Trophoblast cell (in vitro differentiated cells and primary cell): ENCODE data around the gene PIAS4.
A peak's percentile ranks its signal among the peaks of the same experiment; 100 is the strongest.

Experiments used
- DNase-seq, 2 donors: peaks; one replicate each; pipeline ENCODE4 v3.0.0-alpha.2; 2016
- H2AFZ ChIP-seq: 2 replicates; pipeline ENCODE4 v1.6.1; 2013; ENCODE audit warnings: low read length, moderate library complexity, mild to moderate bottlenecking; ENCODE audit not compliant: insufficient read depth, poor library complexity
- H2AK5ac ChIP-seq: 2 replicates; pipeline ENCODE4 v1.6.1; 2013; ENCODE audit warnings: mild to moderate bottlenecking, low read length
- H2BK120ac ChIP-seq: 2 replicates; pipeline ENCODE4 v1.6.1; 2013; ENCODE audit warnings: low read length, mild to moderate bottlenecking, moderate library complexity; ENCODE audit not compliant: insufficient read depth, poor library complexity
- H2BK12ac ChIP-seq: 2 replicates; pipeline ENCODE4 v1.6.1; 2013; ENCODE audit warnings: mild to moderate bottlenecking, low read length, moderate library complexity
- H2BK5ac ChIP-seq: 2 replicates; pipeline ENCODE4 v1.6.1; 2013; ENCODE audit warnings: low read length, low read depth, moderate library complexity, mild to moderate bottlenecking; ENCODE audit not compliant: poor library complexity
- H3K14ac ChIP-seq: 2 replicates; pipeline ENCODE4 v1.6.1; 2013; ENCODE audit warnings: mild to moderate bottlenecking, low read length
- H3K18ac ChIP-seq: 2 replicates; pipeline ENCODE4 v1.6.1; 2013; ENCODE audit warnings: mild to moderate bottlenecking, low read length
- H3K23ac ChIP-seq: 2 replicates; pipeline ENCODE4 v1.6.1; 2013; ENCODE audit warnings: low read length
- H3K27ac ChIP-seq: 2 replicates; pipeline ENCODE4 v1.5.1; 2013; ENCODE audit warnings: low read depth, mild to moderate bottlenecking, inconsistent platforms, low read length, moderate library complexity
- H3K27me3 ChIP-seq: 2 replicates; pipeline ENCODE4 v1.6.1; 2013; ENCODE audit warnings: inconsistent platforms, mild to moderate bottlenecking, low read length, moderate library complexity; ENCODE audit not compliant: insufficient read depth
- H3K36me3 ChIP-seq, 2 experiments: 1 replicate in 1 of 2; 2 replicates in 1 of 2; pipeline ENCODE4 v1.6.1; 2013; ENCODE audit warnings: low read length in 2 of 2, mild to moderate bottlenecking in 2 of 2, moderate library complexity in 1 of 2; ENCODE audit not compliant: insufficient read depth in 2 of 2, control insufficient read depth in 1 of 2
- H3K4ac ChIP-seq: 2 replicates; pipeline ENCODE4 v1.6.1; 2013; ENCODE audit warnings: low read depth, mild to moderate bottlenecking, low read length, moderate library complexity
- H3K4me1 ChIP-seq, 2 experiments: 1 replicate in 1 of 2; 2 replicates in 1 of 2; pipeline ENCODE4 v1.6.1; 2013; ENCODE audit warnings: low read length in 2 of 2, mild to moderate bottlenecking in 2 of 2, moderate library complexity in 1 of 2; ENCODE audit not compliant: insufficient read depth in 2 of 2, control insufficient read depth in 1 of 2
- H3K4me2 ChIP-seq: 2 replicates; pipeline ENCODE4 v1.6.1; 2013; ENCODE audit warnings: inconsistent platforms, mild to moderate bottlenecking, low read length, moderate library complexity
- H3K4me3 ChIP-seq: 2 replicates; pipeline ENCODE4 v1.5.1; 2013; ENCODE audit warnings: mild to moderate bottlenecking, low read depth, low read length, inconsistent platforms
- H3K79me1 ChIP-seq: one replicate; pipeline ENCODE4 v1.6.1; 2013; ENCODE audit warnings: low read length
- H3K79me2 ChIP-seq: 2 replicates; pipeline ENCODE4 v1.6.1; 2013; ENCODE audit warnings: low read length, mild to moderate bottlenecking; ENCODE audit not compliant: control insufficient read depth, insufficient read depth, poor library complexity
- H3K9ac ChIP-seq: 2 replicates; pipeline ENCODE4 v1.6.1; 2013; ENCODE audit warnings: mild to moderate bottlenecking, low read length
- H3K9me3 ChIP-seq: 2 replicates; pipeline ENCODE4 v1.6.1; 2013; ENCODE audit warnings: low read depth, mild to moderate bottlenecking, control low read depth, inconsistent platforms, low read length; ENCODE audit not compliant: insufficient read depth
- H4K12ac ChIP-seq: 2 replicates; pipeline ENCODE4 v1.6.1; 2013; ENCODE audit warnings: low read depth, mild to moderate bottlenecking, low read length, moderate library complexity
- H4K8ac ChIP-seq: 2 replicates; pipeline ENCODE4 v1.6.1; 2013; ENCODE audit warnings: low read depth, mild to moderate bottlenecking, low read length, moderate library complexity
- H4K91ac ChIP-seq: one replicate; pipeline ENCODE4 v1.6.1; 2013; ENCODE audit warnings: low read depth, mild to moderate bottlenecking, low read length, moderate library complexity
- WGBS: extraction: QIAGEN DNeasy Blood & Tissue Kit; methylation state at CpG from one replicate; pipeline ENCODE4 v1.1.7; 2013; ENCODE audit warnings: missing lambda C conversion rate; ENCODE audit not compliant: insufficient read length, insufficient coverage; ENCODE audit errors: extremely low coverage; 5-methylcytosine and 5-hydroxymethylcytosine counted together

Gene PIAS4

GRCh38 chr19:3970808-3971598, 36.5 kb upstream of the PIAS4 start, which contains the start of gene DAPK3:
DAPK3 (minus strand) TSS chr19:3971099; CDS start chr19:3969735, 1,364 bp downstream.
- peak within 1 kb of the TSS; percentile 97 for H2BK120ac ChIP-seq
- H4K12ac ChIP-seq, result peak within 1 kb of the TSS; percentile 92
- peak within 1 kb of the TSS; percentile 46 for H2BK12ac ChIP-seq
- peaks cover 33 to 36% of the 10 kb centered on the region in 2 experiments for H3K36me3 ChIP-seq
- peak within 1 kb of the TSS; percentile 98 for H3K27ac ChIP-seq
- DNase-seq, result peak; percentile 99
- peaks cover 2% of the 10 kb centered on the region for H3K9me3 ChIP-seq
- peak within 1 kb of the TSS; percentile 98 for H3K18ac ChIP-seq
- peak within 1 kb of the TSS; percentile 97 for H3K4me3 ChIP-seq
- peaks cover 36% of the 10 kb centered on the region for H3K79me2 ChIP-seq
- H3K23ac ChIP-seq, result no peak within 1 kb of the TSS
- peak within 1 kb of the TSS; percentile 83 for H3K4me2 ChIP-seq
- H4K91ac ChIP-seq, result peak within 1 kb of the TSS; percentile 98
- peak within 1 kb of the TSS; percentile 75 for H2AFZ ChIP-seq
- peak within 1 kb of the TSS; percentile 100 for H3K4ac ChIP-seq
- H3K27me3 ChIP-seq, result no peaks in the 10 kb centered on the region
- no CpG with 5 or more reads among the region's 73 CpGs for WGBS
- H3K9ac ChIP-seq, result peak within 1 kb of the TSS; percentile 99
- peaks cover 27% of the 10 kb centered on the region for H3K79me1 ChIP-seq
- H2BK5ac ChIP-seq, result peak within 1 kb of the TSS; percentile 98
- H3K14ac ChIP-seq, result peak within 1 kb of the TSS; percentile 100
- peak within 1 kb of the TSS; percentile 95 for H4K8ac ChIP-seq
- H3K4me1 ChIP-seq, result peaks cover 22 to 23% of the 10 kb centered on the region in 2 experiments
- H2AK5ac ChIP-seq, result peak within 1 kb of the TSS; percentile 100

- Histone ChIP-seq H3K4me3 (no peak overlapping the region), H2BK12ac (no peak overlapping the region), H3K23ac (no peak overlapping the region), H4K91ac (no peak overlapping the region), H3K36me3 (peaks cover 54 to 55% of the 10 kb centered on the region in 2 experiments), H4K12ac (no peak overlapping the region), H3K79me1 (peaks cover 7% of the 10 kb centered on the region), H2BK120ac (no peak overlapping the region), H3K4me1 (no peaks in the 10 kb centered on the region), H3K27me3 (no peaks in the 10 kb centered on the region), H4K8ac (no peak overlapping the region), H3K14ac (no peak overlapping the region), H3K4ac (no peak overlapping the region), H2AFZ (no peak overlapping the region), H3K18ac (no peak overlapping the region), H2BK5ac (no peak overlapping the region), H3K79me2 (peaks cover 7% of the 10 kb centered on the region), H3K4me2 (no peak overlapping the region), H3K9ac (no peak overlapping the region), H3K27ac (no peak overlapping the region), H3K9me3 (peaks cover 11% of the 10 kb centered on the region), H2AK5ac (no peak overlapping the region)
- no peak for DNase-seq
- no CpG with 5 or more reads among the region's 8 CpGs for WGBS
Measured at GRCh38 chr19:3975144-3975543, 32.4 kb upstream of the PIAS4 start.

GRCh38 chr19:3975637-3976087, 31.9 kb upstream of the PIAS4 start:
- H3K14ac ChIP-seq, result no peak overlapping the region
- no peaks in the 10 kb centered on the region for H3K27me3 ChIP-seq
- peaks cover 2% of the 10 kb centered on the region for H3K79me2 ChIP-seq
- no peak overlapping the region for H3K23ac ChIP-seq
- no peak overlapping the region for H4K12ac ChIP-seq
- peaks cover 2% of the 10 kb centered on the region for H3K79me1 ChIP-seq
- H2AK5ac ChIP-seq, result no peak overlapping the region
- no CpG with 5 or more reads among the region's 14 CpGs for WGBS
- H4K91ac ChIP-seq, result no peak overlapping the region
- peaks cover 59 to 60% of the 10 kb centered on the region in 2 experiments for H3K36me3 ChIP-seq
- no peak overlapping the region for H2BK5ac ChIP-seq
- no peak overlapping the region for H3K4me3 ChIP-seq
- no peak overlapping the region for H3K4ac ChIP-seq
- H2BK120ac ChIP-seq, result no peak overlapping the region
- H3K18ac ChIP-seq, result no peak overlapping the region
- H3K4me2 ChIP-seq, result no peak overlapping the region
- peak in 1 of 2 donors; percentile 56 for DNase-seq
- no peak overlapping the region for H2BK12ac ChIP-seq
- no peak overlapping the region for H3K27ac ChIP-seq
- H3K4me1 ChIP-seq, result no peaks in the 10 kb centered on the region
- H3K9me3 ChIP-seq, result peaks cover 11% of the 10 kb centered on the region
- H2AFZ ChIP-seq, result no peak overlapping the region
- H3K9ac ChIP-seq, result peak overlapping the region; percentile 4
- no peak overlapping the region for H4K8ac ChIP-seq

GRCh38 chr19:3976495-3977241, 30.9 kb upstream of the PIAS4 start:
- Histone ChIP-seq H2BK120ac (no peak overlapping the region), H2BK5ac (no peak overlapping the region), H3K9me3 (peaks cover 11% of the 10 kb centered on the region), H3K4me1 (no peaks in the 10 kb centered on the region), H3K79me1 (no peaks in the 10 kb centered on the region), H3K4me3 (no peak overlapping the region), H2AFZ (no peak overlapping the region), H3K36me3 (peaks cover 69 to 70% of the 10 kb centered on the region in 2 experiments), H4K91ac (no peak overlapping the region), H3K27me3 (no peaks in the 10 kb centered on the region), H4K8ac (no peak overlapping the region), H3K27ac (no peak overlapping the region), H2AK5ac (no peak overlapping the region), H3K4ac (no peak overlapping the region), H3K23ac (no peak overlapping the region), H3K14ac (no peak overlapping the region), H2BK12ac (no peak overlapping the region), H3K79me2 (peaks cover under 1% of the 10 kb centered on the region), H3K18ac (no peak overlapping the region), H3K4me2 (no peak overlapping the region), H3K9ac (no peak overlapping the region), H4K12ac (no peak overlapping the region)
- no peak for DNase-seq
- WGBS, result no CpG with 5 or more reads among the region's 29 CpGs
